Measurements from ENCODE around the gene GALE.
"Not testable (repeated sequence)": the region's sequence is repeated elsewhere in the genome, so short reads cannot be mapped to it uniquely, and the experiment has no call there.

GALE gene

DNA sequence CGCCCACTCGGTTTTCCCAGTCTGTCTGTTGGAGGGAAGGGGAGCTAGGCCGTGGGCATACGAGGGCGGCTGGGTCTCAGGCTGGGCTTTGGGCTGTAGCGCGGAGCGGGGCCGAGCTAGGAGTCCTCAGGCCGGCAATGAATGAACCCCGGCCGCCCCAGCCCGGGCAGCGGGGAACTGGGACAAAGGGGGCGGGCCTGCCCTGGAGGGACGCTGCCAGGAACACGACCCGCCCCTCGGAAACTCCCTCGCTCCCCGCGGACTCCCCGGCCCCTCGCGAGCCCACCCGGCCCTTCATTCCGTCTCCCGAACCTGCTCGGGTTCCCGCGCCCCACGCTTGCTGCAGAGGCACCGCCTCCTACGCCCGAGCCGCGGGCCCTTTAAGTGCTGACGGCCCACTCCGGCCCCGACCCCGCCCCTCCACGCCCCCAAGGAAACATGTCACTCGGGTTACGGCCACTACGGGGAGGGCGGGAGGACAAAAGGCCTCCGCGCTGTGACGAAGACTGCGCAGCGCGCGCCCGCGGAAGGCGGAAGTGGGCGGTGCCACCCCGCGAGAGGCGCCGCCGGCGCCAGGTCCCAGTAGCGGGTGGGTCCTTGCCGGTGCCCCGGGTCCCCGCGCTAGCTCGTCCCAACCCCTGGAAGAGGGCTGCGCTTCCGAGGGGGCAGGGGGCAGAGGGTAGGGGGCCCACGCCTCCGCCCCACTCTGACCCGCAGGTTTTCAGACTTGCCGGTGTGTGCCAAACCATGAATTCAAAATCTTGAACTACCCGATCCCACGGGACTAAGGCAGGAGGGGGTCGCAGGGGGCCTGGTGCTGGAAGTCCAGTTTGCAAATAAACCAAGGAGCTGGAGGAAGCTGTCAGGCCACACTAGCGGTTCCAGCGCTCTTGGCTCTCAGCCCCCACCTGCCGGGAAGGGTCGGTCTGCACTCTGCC is at the start of gene GALE:
GALE (minus strand) TSS at position 355 of the 938 bp plus-strand sequence. CDS start 1,747 bp downstream, outside the sequence.
- H3K4me3 ChIP-seq (ENCODE audit: low read depth, low read length): peak within 1 kb of the TSS; percentile 68
- peak; percentile 65 for DNase-seq (ENCODE audit: low read depth)
- TF ChIP-seq, protein P1, sequence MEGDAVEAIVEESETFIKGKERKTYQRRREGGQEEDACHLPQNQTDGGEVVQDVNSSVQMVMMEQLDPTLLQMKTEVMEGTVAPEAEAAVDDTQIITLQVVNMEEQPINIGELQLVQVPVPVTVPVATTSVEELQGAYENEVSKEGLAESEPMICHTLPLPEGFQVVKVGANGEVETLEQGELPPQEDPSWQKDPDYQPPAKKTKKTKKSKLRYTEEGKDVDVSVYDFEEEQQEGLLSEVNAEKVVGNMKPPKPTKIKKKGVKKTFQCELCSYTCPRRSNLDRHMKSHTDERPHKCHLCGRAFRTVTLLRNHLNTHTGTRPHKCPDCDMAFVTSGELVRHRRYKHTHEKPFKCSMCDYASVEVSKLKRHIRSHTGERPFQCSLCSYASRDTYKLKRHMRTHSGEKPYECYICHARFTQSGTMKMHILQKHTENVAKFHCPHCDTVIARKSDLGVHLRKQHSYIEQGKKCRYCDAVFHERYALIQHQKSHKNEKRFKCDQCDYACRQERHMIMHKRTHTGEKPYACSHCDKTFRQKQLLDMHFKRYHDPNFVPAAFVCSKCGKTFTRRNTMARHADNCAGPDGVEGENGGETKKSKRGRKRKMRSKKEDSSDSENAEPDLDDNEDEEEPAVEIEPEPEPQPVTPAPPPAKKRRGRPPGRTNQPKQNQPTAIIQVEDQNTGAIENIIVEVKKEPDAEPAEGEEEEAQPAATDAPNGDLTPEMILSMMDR (IDR thresholded peaks at IDR 0.05; ENCODE audit: control insufficient read depth, extremely low read depth, insufficient read depth): no peak

DNA sequence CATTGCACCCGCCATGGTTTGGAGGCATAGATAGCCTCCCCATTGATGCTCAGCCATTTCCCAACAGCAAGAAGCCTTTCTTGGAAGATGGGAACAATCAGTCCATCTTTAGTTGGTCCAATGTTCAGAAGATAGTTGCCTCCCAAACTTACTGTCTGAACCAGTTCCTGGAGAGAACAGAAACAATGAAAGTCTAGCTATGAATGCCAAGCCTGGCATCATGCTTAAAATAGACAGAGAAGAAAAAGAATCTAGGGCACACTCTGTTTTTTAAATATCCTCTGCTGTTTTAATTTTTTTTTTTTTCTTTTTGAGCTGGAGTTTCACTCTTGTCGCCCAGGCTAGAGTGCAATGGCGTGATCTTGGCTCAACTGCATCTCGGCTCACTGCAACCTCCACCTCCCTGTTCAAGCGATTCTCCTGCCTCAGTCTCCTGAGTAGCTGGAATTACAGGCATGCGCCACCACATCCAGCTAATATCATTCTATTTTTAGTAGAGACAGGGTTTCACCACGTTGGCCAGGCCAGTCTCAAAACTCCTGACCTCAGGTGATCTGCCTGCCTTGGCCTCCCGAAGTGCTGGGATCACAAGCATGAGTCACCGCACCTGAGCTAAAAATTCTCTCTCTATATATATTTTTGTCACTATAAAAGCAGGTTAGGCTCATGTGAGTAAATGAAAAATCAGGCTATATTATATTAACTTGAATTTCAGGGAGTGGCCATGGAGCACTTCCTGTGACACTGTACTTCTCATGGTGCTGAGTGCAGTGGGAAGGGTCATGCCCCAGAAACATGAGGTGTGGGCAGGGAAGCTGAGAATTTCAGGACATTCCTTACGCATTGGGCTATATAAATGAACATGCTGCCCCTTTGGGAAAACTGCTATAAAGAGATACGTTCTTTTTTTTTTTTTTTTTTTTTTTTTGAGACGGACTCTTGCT is 48.4 kb upstream of the GALE start:
- H3K4me3 ChIP-seq (ENCODE audit: low read depth, low read length): no peak overlapping the region
- DNase-seq (ENCODE audit: low read depth): no peak

DNA sequence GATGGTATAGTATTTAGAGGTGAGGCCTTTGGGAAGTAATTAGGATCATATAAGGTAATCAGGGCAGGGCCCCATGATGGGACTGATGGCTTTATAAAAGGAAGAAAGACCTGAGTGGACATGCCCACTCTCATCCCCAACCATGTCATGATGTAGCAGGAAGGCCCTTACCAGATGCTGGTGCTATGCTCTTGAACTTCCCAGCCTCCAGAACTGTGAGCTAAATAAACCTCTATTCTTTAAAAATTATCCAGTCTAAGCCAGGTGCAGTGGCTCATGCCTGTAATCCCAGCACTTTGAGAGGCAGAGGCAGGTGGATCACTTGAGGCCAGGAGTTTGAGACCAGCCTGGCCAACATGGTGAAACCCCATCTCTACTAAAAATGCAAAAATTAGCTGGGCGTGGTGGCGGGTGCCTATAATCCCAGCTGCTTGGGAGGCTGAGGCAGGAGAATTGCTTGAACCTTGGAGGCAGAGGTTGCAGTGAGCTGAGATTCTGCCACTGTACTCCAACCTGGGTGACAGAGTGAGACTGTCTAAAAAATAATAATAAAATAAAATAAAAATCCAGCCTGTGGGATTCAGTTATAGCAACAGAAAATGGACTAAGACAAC is 47.0 kb upstream of the GALE start:
- H3K4me3 ChIP-seq (ENCODE audit: low read depth, low read length); DNase-seq (ENCODE audit: low read depth): not testable (repeated sequence)

More for the DNA sequence above, 48.4 kb upstream of the GALE start:
- TF ChIP-seq, protein P1 (IDR thresholded peaks at IDR 0.05; ENCODE audit: control insufficient read depth, extremely low read depth, insufficient read depth): no peak

GRCh38 chr1:23845163-23845562 is 44.6 kb upstream of the GALE start:
- no peak overlapping the region for H3K4me3 ChIP-seq (ENCODE audit: low read depth, low read length)
- DNase-seq (ENCODE audit: low read depth): no peak
- TF ChIP-seq, protein P1 (IDR thresholded peaks at IDR 0.05; ENCODE audit: control insufficient read depth, extremely low read depth, insufficient read depth): no peak

GRCh38 chr1:23843644-23844043 is 43.1 kb upstream of the GALE start:
- TF ChIP-seq, protein P1 (IDR thresholded peaks at IDR 0.05; ENCODE audit: control insufficient read depth, extremely low read depth, insufficient read depth): no peak
- no peak for DNase-seq (ENCODE audit: low read depth)
- H3K4me3 ChIP-seq (ENCODE audit: low read depth, low read length): no peak overlapping the region

DNA sequence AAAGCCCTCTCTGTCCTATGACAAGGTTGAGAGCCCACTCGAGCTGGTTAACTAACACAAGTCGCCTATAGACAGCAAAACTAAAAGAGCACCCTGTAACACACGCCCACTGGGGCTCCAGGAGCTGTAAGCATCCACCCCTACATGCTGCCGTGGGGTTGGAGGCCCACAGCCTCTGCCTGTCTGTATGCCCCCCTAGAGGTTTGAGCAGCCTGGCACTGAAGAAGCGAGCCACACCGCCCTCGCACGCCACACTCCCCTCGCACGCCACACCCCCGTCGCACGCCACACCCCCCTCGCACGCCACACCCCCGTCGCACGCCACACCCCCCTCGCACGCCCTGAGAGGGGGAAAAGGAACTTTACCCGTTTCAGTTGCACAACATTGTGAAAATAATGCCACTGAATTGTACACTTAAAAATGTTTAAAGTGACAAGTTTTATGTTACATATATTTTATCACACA is 37.9 kb upstream of the GALE start:
- no peak for DNase-seq (ENCODE audit: low read depth)
- H3K4me3 ChIP-seq (ENCODE audit: low read depth, low read length): peak overlapping the region; percentile 32; the same call in 1 of the 2 replicates
- TF ChIP-seq, protein P1 (IDR thresholded peaks at IDR 0.05; ENCODE audit: control insufficient read depth, extremely low read depth, insufficient read depth): no peak
